HepG2 (cell line): ENCODE measurements around the gene AGK. TPM values are rescaled to one million over a fixed set of nuclear protein-coding genes. Genes with fewer than 3 reads are reported as not detected.

ENCODE experiments used
- ATAC-seq: fragments of 200-7000 bp; cut with Tn5 transposase; 3 replicates; pipeline ENCODE4 v1.9.1; 2020; ENCODE audit warnings: mild to moderate bottlenecking, moderate library complexity
- BruUV-seq: library from RNA; stranded (reverse); fragments of 400-500 nt; replicated peaks from 2 replicates; lab custom pipeline; 2021; lab: Mats Ljungman, UMichigan
- CTCF ChIA-PET: fragments of 300-600 bp; formaldehyde crosslinking; extraction: SDS; loops from one replicate; lab custom pipeline; 2021; ENCODE audit warnings: low total read pairs, inconsistent platforms, low intra/inter-chr PET ratio; lab: Yijun Ruan, JAX
- POLR2A ChIA-PET: fragments of 350-600 bp; sonication (Branson Sonifier 250); formaldehyde crosslinking; loops from one replicate; lab custom pipeline; 2020; ENCODE audit warnings: antibody characterized with exemption, inconsistent platforms; lab: Yijun Ruan, JAX
- DNase-seq: peaks from one replicate; pipeline ENCODE4 v3.0.0-alpha.2; 2015; ENCODE audit warnings: low spot score
- FAIRE-seq: peaks from 3 replicates; lab custom pipeline; 2011; peaks lifted over from hg19 to GRCh38; lab: Jason Lieb, UNC
- H2AFZ ChIP-seq: one replicate; pipeline ENCODE4 v1.6.1; 2011; ENCODE audit warnings: low read length, inconsistent platforms
- H3K27ac ChIP-seq: fragments of 300-600 bp; 3 replicates; pipeline ENCODE4 v1.8.0; 2011; ENCODE audit warnings: mixed run types, mild to moderate bottlenecking, mixed read lengths, low read length, inconsistent platforms; ENCODE audit not compliant: insufficient read depth; ENCODE audit errors: extremely low read length
- H3K27me3 ChIP-seq, 2 experiments: fragments of 200-600 bp in 1 of 2; 2 replicates in 1 of 2; 3 replicates in 1 of 2; pipeline versions ENCODE4 v1.6.0 to v1.8.0; 2011; ENCODE audit warnings: low read length in 2 of 2, mild to moderate bottlenecking in 2 of 2, moderate library complexity in 2 of 2, inconsistent platforms in 1 of 2; ENCODE audit not compliant: insufficient read depth in 2 of 2, control insufficient read depth in 1 of 2
- H3K36me3 ChIP-seq, 2 experiments: fragments of 200-600 bp in 1 of 2; replicated peaks in 1 of 2; 2 replicates in 1 of 2; 3 replicates in 1 of 2; pipeline versions ENCODE4 v1.5.1 to v1.8.0; 2011; ENCODE audit warnings: low read length in 2 of 2, inconsistent platforms in 1 of 2; ENCODE audit not compliant: insufficient read depth in 2 of 2, control insufficient read depth in 1 of 2
- H3K4me1 ChIP-seq: 2 replicates; pipeline ENCODE4 v1.5.1; 2012; ENCODE audit warnings: low read length, inconsistent platforms; ENCODE audit not compliant: insufficient read depth
- H3K4me2 ChIP-seq: 2 replicates; pipeline ENCODE4 v1.6.0; 2011; ENCODE audit warnings: low read depth, low read length, inconsistent platforms
- H3K4me3 ChIP-seq, 3 experiments: fragments of 200-600 bp in 1 of 3; sonication (generic), shearing (Covaris generic) in 1 of 3; replicated peaks in 1 of 3; 2 replicates each; pipeline ENCODE4 v1.5.1; 2011 to 2016; ENCODE audit warnings: low read length in 3 of 3, inconsistent platforms in 2 of 3, low read depth in 2 of 3, mild to moderate bottlenecking in 2 of 3, control low read depth in 1 of 3, mixed read lengths in 1 of 3; ENCODE audit not compliant: insufficient read depth in 1 of 3
- H3K79me2 ChIP-seq: one replicate; pipeline ENCODE4 v1.6.1; 2011; ENCODE audit warnings: low read length, inconsistent platforms; ENCODE audit not compliant: insufficient read depth
- H3K9ac ChIP-seq: 2 replicates; pipeline ENCODE4 v1.6.0; 2011; ENCODE audit warnings: mild to moderate bottlenecking, low read depth, low read length, inconsistent platforms; ENCODE audit not compliant: insufficient read depth
- H3K9me3 ChIP-seq: 2 replicates; pipeline ENCODE4 v1.5.1; 2012; ENCODE audit warnings: mild to moderate bottlenecking, low read length
- H4K20me1 ChIP-seq: 2 replicates; pipeline ENCODE4 v1.6.0; 2011; ENCODE audit warnings: inconsistent platforms, mild to moderate bottlenecking, low read length, moderate library complexity; ENCODE audit not compliant: insufficient read depth
- ATAD3A ChIP-seq: sonication (generic); formaldehyde crosslinking; IDR thresholded peaks from 2 replicates; pipeline ENCODE4 v1.4.0; 2020; ENCODE audit warnings: missing genetic modification reagents
- GFI1 ChIP-seq: sonication (generic); formaldehyde crosslinking; IDR thresholded peaks from 2 replicates; pipeline ENCODE4 v1.5.0; 2020; ENCODE audit warnings: missing genetic modification reagents, mild to moderate bottlenecking, borderline replicate concordance
- HDAC2 ChIP-seq: sonication (generic); formaldehyde crosslinking; IDR thresholded peaks from 2 replicates; pipeline ENCODE4 v1.4.0; 2020; ENCODE audit warnings: missing genetic modification reagents
- HOXA9 ChIP-seq: sonication (generic); formaldehyde crosslinking; IDR thresholded peaks from 2 replicates; pipeline ENCODE4 v1.8.1; 2022; ENCODE audit warnings: missing genetic modification reagents, mild to moderate bottlenecking, moderate library complexity, borderline replicate concordance
- JARID2 ChIP-seq: sonication (generic); formaldehyde crosslinking; IDR thresholded peaks from 2 replicates; pipeline ENCODE4 v1.8.1; 2023; ENCODE audit warnings: missing genetic modification reagents, inconsistent platforms; ENCODE audit not compliant: insufficient replicate concordance
- MBNL3 ChIP-seq: fragments of 250-450 bp; sonication (Bioruptor Pico); conservative IDR thresholded peaks from 2 replicates; pipeline ENCODE4 v1.8.0; 2022; ENCODE audit warnings: mild to moderate bottlenecking, inconsistent platforms
- NR2C2 ChIP-seq: sonication (generic); formaldehyde crosslinking; IDR thresholded peaks from 2 replicates; pipeline ENCODE4 v1.4.0; 2020; ENCODE audit warnings: missing genetic modification reagents, mild to moderate bottlenecking, moderate library complexity, borderline replicate concordance
- RAD51 ChIP-seq: fragments of 450-650 bp; IDR thresholded peaks from 2 replicates; pipeline ENCODE4 v1.6.1; 2016; ENCODE audit warnings: borderline replicate concordance
- SIX4 ChIP-seq: sonication (generic); formaldehyde crosslinking; IDR thresholded peaks from 2 replicates; pipeline ENCODE4 v1.4.0; 2020; ENCODE audit warnings: missing genetic modification reagents
- SNAPC2 ChIP-seq: sonication (generic); formaldehyde crosslinking; IDR thresholded peaks from 2 replicates; pipeline ENCODE4 v1.8.1; 2022; ENCODE audit warnings: mild to moderate bottlenecking, missing genetic modification reagents
- SOX6 ChIP-seq, 2 experiments: fragments of 450-650 bp in 1 of 2; sonication (generic) in 1 of 2; formaldehyde crosslinking in 1 of 2; IDR thresholded peaks; 2 replicates each; pipeline versions ENCODE4 v1.4.0 to v1.6.1; 2017 to 2020; ENCODE audit warnings: antibody characterized with exemption in 1 of 2, mild to moderate bottlenecking in 1 of 2, missing genetic modification reagents in 1 of 2
- XBP1 ChIP-seq: sonication (generic); formaldehyde crosslinking; IDR thresholded peaks from 2 replicates; pipeline ENCODE4 v1.5.0; 2020; ENCODE audit warnings: missing genetic modification reagents
- ZFAT ChIP-seq: sonication (generic); formaldehyde crosslinking; conservative IDR thresholded peaks from 2 replicates; pipeline ENCODE4 v1.8.1; 2023; ENCODE audit warnings: missing genetic modification reagents, inconsistent platforms
- ZNF441 ChIP-seq: sonication (generic); formaldehyde crosslinking; IDR thresholded peaks from 2 replicates; pipeline ENCODE4 v1.7.0; 2021; ENCODE audit warnings: missing genetic modification reagents, borderline replicate concordance
- ZNF546 ChIP-seq: sonication (generic); formaldehyde crosslinking; conservative IDR thresholded peaks from 2 replicates; pipeline ENCODE4 v1.8.1; 2023; ENCODE audit warnings: mild to moderate bottlenecking, missing genetic modification reagents
- ZNF790 ChIP-seq: sonication (generic); formaldehyde crosslinking; IDR thresholded peaks from 2 replicates; pipeline ENCODE4 v1.8.0; 2022; ENCODE audit warnings: missing genetic modification reagents, mild to moderate bottlenecking, borderline replicate concordance
- WGBS: methylation state at CpG from one replicate; pipeline ENCODE4 v1.1.6; 2017; ENCODE audit warnings: low lambda C conversion rate; 5-methylcytosine and 5-hydroxymethylcytosine counted together
- in situ Hi-C: cut with HindIII; loops from 2 replicates; pipeline ENCODE4 v1.10.0; 2017; ENCODE audit warnings: low pct_unique_long_range_greater_than_20kb; ENCODE audit not compliant: extremely low pct_ligation_motif_present
- intact Hi-C: fragments of 100-400 bp; cut with micrococcal nuclease; formaldehyde crosslinking; loops from one replicate; pipeline ENCODE4 v1.10.0; 2022; ENCODE audit not compliant: unreplicated experiment
- polyA plus RNA-seq, 8 experiments: library from polyadenylated mRNA; depleted of rRNA in 3 of 8; stranded (reverse) in 7 of 8; unstranded in 1 of 8; fragments of >200 nt; fragmentation: Illumina TruSeq in 4 of 8; extraction: Trizol in 4 of 8; gene quantifications; 2 replicates each; pipeline versions ENCODE4 v1.2.1 to v1.2.3, GENCODE V29; 2011 to 2016; ENCODE audit warnings: low read depth in 4 of 8, missing spikeins in 1 of 8, mixed read lengths in 1 of 8; ENCODE audit not compliant: insufficient read depth in 1 of 8
- total RNA-seq, 5 experiments: library from RNA; depleted of rRNA; stranded (reverse); fragments of >200 nt; fragmentation: Illumina TruSeq; extraction: Trizol; gene quantifications; 2 replicates each; pipeline ENCODE4 v1.2.3, GENCODE V29; 2016; ENCODE audit warnings: low read depth in 1 of 5
- TF ChIP-seq, protein P1 (sequence below): sonication (generic); formaldehyde crosslinking; IDR thresholded peaks from 2 replicates; pipeline ENCODE4 v1.4.0; 2020; ENCODE audit warnings: mild to moderate bottlenecking, low read depth, missing genetic modification reagents
- TF ChIP-seq, protein P2 (sequence below): IDR thresholded peaks from 2 replicates; pipeline ENCODE4 v1.6.1; 2016

Gene AGK
- total and polyA plus RNA-seq, 2 of the 13 experiments (the other 11 are each of a cell fraction or from before 2014, with no cell fraction given), result 23.7 to 30.1 TPM

DNA sequence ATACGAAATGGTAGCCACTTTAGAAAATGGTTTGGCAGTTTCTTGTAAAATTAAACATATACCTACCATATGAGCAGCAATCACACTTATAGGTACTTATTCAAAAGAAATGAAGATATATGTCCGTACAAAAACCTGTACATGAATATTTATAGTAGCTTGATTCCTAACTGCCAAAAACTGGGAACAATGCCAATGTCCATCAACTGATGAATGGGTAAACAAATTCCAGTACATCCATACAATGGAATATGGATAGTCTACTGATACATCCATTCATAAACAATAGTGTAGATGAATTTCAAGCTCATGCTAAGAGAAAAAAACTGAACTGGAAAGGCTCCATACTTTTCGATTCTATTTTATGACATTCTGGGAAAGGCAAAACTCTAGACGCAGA is 68.5 kb downstream of the AGK start:
- intact Hi-C loops (no loop called here), in situ Hi-C loops (no loop called here)
- Histone ChIP-seq H3K79me2 (no peaks in the 10 kb centered on the region), H3K9ac (no peak overlapping the region), H3K9me3 (no peaks in the 10 kb centered on the region), H3K36me3 (peaks cover 0 to 8% of the 10 kb centered on the region in 2 experiments; a peak in 2 of 5 replicates), H4K20me1 (no peaks in the 10 kb centered on the region), H3K27me3 (no peaks in the 10 kb centered on the region), H3K4me3 (no peak overlapping the region), H3K27ac (no peak overlapping the region), H3K4me2 (no peak overlapping the region), H3K4me1 (no peaks in the 10 kb centered on the region), H2AFZ (no peak overlapping the region)
- no peak for FAIRE-seq
- DNase-seq, result no peak
- no TSS peak for BruUV-seq
- ATAC-seq, result no peak
- CTCF ChIA-PET, result no interaction called here
- 98% methylated on average over 4 of the region's 4 CpGs for WGBS
- TF ChIP-seq GFI1 (CRISPR knock-in tag) (no peak), ZFAT (no peak), SIX4 (no peak), RAD51 (no peak), ATAD3A (CRISPR knock-in tag) (no peak), SOX6 (IDR thresholded peaks at IDR 0.05) (no peak), SOX6 (CRISPR knock-in tag; IDR thresholded peaks at IDR 0.05) (no peak)
- POLR2A ChIA-PET, result no interaction called here

DNA sequence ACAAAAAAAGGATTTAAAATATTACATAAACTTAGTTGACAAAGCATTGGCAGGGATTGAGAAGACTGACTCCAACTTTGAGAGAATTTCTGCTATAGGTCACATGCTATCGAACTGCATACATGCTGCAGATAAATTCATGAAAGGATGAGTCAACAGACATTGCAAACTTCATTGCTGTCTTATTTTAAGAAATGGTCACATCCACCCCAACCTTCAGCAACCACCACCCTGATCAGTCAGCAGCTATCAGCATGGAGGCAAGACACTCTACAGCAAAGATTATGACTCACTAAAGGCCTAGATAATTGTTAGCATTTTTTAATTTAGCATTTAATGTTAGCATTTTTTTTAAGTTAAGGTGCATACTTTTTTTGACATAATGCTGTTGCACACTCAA is 73.6 kb downstream of the AGK start:
- 95% methylated on average over 1 of the region's 1 CpG for WGBS
- ATAC-seq, result no peak
- in situ Hi-C loops (no loop called here), intact Hi-C loops (no loop called here)
- Histone ChIP-seq H2AFZ (no peak overlapping the region), H4K20me1 (no peaks in the 10 kb centered on the region), H3K4me3 (no peak overlapping the region), H3K27me3 (no peaks in the 10 kb centered on the region), H3K79me2 (no peaks in the 10 kb centered on the region), H3K4me1 (no peaks in the 10 kb centered on the region), H3K27ac (no peak overlapping the region), H3K4me2 (no peak overlapping the region), H3K9ac (no peak overlapping the region), H3K36me3 (peaks cover 0 to 3% of the 10 kb centered on the region in 2 experiments; a peak in 2 of 5 replicates), H3K9me3 (no peaks in the 10 kb centered on the region)
- ChIA-PET POLR2A (no interaction called here), CTCF (no interaction called here)
- no peak for DNase-seq
- BruUV-seq, result no TSS peak
- no peak for FAIRE-seq
- TF ChIP-seq SNAPC2 (CRISPR knock-in tag) (no peak), ZNF546 (CRISPR knock-in tag) (no peak), HOXA9 (CRISPR knock-in tag) (no peak), ZNF790 (CRISPR knock-in tag) (no peak), JARID2 (CRISPR knock-in tag) (no peak), HDAC2 (CRISPR knock-in tag) (no peak), ZNF441 (CRISPR knock-in tag) (no peak), MBNL3 (CRISPR knock-in tag) (no peak), NR2C2 (CRISPR knock-in tag) (no peak), XBP1 (CRISPR knock-in tag) (no peak)
- TF ChIP-seq, protein P1, sequence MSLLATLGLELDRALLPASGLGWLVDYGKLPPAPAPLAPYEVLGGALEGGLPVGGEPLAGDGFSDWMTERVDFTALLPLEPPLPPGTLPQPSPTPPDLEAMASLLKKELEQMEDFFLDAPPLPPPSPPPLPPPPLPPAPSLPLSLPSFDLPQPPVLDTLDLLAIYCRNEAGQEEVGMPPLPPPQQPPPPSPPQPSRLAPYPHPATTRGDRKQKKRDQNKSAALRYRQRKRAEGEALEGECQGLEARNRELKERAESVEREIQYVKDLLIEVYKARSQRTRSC, result no peak
- TF ChIP-seq, protein P2, sequence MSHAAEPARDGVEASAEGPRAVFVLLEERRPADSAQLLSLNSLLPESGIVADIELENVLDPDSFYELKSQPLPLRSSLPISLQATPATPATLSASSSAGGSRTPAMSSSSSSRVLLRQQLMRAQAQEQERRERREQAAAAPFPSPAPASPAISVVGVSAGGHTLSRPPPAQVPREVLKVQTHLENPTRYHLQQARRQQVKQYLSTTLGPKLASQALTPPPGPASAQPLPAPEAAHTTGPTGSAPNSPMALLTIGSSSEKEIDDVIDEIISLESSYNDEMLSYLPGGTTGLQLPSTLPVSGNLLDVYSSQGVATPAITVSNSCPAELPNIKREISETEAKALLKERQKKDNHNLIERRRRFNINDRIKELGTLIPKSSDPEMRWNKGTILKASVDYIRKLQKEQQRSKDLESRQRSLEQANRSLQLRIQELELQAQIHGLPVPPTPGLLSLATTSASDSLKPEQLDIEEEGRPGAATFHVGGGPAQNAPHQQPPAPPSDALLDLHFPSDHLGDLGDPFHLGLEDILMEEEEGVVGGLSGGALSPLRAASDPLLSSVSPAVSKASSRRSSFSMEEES (CRISPR knock-in tag), result no peak
